Measurements from ENCODE around the gene SMG5. TPM values are rescaled to one million over a fixed set of nuclear protein-coding genes. Genes with fewer than 3 reads are reported as not detected.

The SMG5 gene
- total RNA-seq, 1 experiment from 2014 or later, result 103 TPM

DNA sequence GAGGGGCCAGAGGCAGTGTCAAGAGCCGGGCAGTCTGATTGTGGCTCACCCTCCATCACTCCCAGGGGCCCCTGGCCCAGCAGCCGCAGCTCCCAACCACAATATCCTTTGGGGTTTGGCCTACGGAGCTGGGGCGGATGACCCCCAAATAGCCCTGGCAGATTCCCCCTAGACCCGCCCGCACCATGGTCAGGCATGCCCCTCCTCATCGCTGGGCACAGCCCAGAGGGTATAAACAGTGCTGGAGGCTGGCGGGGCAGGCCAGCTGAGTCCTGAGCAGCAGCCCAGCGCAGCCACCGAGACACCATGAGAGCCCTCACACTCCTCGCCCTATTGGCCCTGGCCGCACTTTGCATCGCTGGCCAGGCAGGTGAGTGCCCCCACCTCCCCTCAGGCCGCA is 40.7 kb downstream of the SMG5 start, which contains the start of gene BGLAP:
BGLAP (plus strand) TSS at position 259 of the 400 bp plus-strand sequence; CDS start at position 307, 48 bp downstream.
- Histone ChIP-seq H2AK5ac (ENCODE audit: insufficient read length, low read length) (no peak within 1 kb of the TSS), H2AFZ (ENCODE audit: low read length) (no peak within 1 kb of the TSS), H3K14ac (ENCODE audit: insufficient read depth, low read length) (no peak within 1 kb of the TSS), H2BK12ac (ENCODE audit: insufficient read length, low read depth, low read length) (no peak within 1 kb of the TSS), H2BK20ac (ENCODE audit: low read depth, low read length, poor library complexity, severe bottlenecking) (no peak within 1 kb of the TSS), H3K4ac (ENCODE audit: low read depth, low read length) (no peak within 1 kb of the TSS), H3K79me2 (ENCODE audit: insufficient read depth, low read length) (no peaks in the 10 kb centered on the region), H3K9ac (ENCODE audit: extremely low read depth, insufficient read length, low read length) (no peak within 1 kb of the TSS), H3K9me3 (ENCODE audit: control insufficient read depth, low read depth, low read length) (no peaks in the 10 kb centered on the region), H3K4me1 (ENCODE audit: insufficient read depth, low read length) (no peaks in the 10 kb centered on the region), H4K91ac (ENCODE audit: insufficient read length, low read depth, low read length) (no peak within 1 kb of the TSS), H3K23ac (ENCODE audit: insufficient read length, low read depth, low read length) (no peak within 1 kb of the TSS), H3T11ph (ENCODE audit: low read length) (no peak within 1 kb of the TSS), H4K20me1 (ENCODE audit: control insufficient read depth, insufficient read depth, insufficient read length) (no peaks in the 10 kb centered on the region), H2BK5ac (ENCODE audit: insufficient read length, low read length) (no peak within 1 kb of the TSS), H4K8ac (replicated peaks; ENCODE audit: insufficient read length, low read depth, low read length) (no peak within 1 kb of the TSS), H3K23me2 (ENCODE audit: insufficient read length, low read depth, low read length, poor library complexity, severe bottlenecking) (peaks cover 3% of the 10 kb centered on the region), H3K18ac (ENCODE audit: insufficient read length, low read depth, low read length) (no peak within 1 kb of the TSS), H3K56ac (ENCODE audit: insufficient read length, low read depth, low read length) (no peak within 1 kb of the TSS), H3K79me1 (ENCODE audit: insufficient read depth, low read depth, low read length, poor library complexity, severe bottlenecking) (no peaks in the 10 kb centered on the region), H2BK15ac (ENCODE audit: low read depth, low read length) (no peak within 1 kb of the TSS), H3K27ac (ENCODE audit: insufficient read length, low read depth, low read length) (no peak within 1 kb of the TSS), H3K27me3 (ENCODE audit: insufficient read depth, low read length) (no peaks in the 10 kb centered on the region), H3K4me2 (ENCODE audit: insufficient read depth, insufficient read length, low read length) (no peak within 1 kb of the TSS), H4K5ac (ENCODE audit: insufficient read length, low read depth, low read length) (no peak within 1 kb of the TSS), H2BK120ac (ENCODE audit: low read depth, low read length, poor library complexity, severe bottlenecking) (no peak within 1 kb of the TSS)
- H3K27ac Mint-ChIP-seq, result peak within 1 kb of the TSS; percentile 55 to 80 (median 64); a peak in 3 of 7 replicates
- H3K9me3 Mint-ChIP-seq, result no peaks in the 10 kb centered on the region
- no peak within 1 kb of the TSS for H3K4me3 Mint-ChIP-seq
- H3K4me1 Mint-ChIP-seq, result peaks cover 2 to 6% of the 10 kb centered on the region in 2 experiments
- TF ChIP-seq, protein P1, sequence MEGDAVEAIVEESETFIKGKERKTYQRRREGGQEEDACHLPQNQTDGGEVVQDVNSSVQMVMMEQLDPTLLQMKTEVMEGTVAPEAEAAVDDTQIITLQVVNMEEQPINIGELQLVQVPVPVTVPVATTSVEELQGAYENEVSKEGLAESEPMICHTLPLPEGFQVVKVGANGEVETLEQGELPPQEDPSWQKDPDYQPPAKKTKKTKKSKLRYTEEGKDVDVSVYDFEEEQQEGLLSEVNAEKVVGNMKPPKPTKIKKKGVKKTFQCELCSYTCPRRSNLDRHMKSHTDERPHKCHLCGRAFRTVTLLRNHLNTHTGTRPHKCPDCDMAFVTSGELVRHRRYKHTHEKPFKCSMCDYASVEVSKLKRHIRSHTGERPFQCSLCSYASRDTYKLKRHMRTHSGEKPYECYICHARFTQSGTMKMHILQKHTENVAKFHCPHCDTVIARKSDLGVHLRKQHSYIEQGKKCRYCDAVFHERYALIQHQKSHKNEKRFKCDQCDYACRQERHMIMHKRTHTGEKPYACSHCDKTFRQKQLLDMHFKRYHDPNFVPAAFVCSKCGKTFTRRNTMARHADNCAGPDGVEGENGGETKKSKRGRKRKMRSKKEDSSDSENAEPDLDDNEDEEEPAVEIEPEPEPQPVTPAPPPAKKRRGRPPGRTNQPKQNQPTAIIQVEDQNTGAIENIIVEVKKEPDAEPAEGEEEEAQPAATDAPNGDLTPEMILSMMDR (conservative IDR thresholded peaks at IDR 0.05), result no peak
- H3K27me3 Mint-ChIP-seq (ENCODE audit: low read depth), result peaks cover 4% of the 10 kb centered on the region; the same call in 1 of the 2 replicates
- DNase-seq, result no peak
- no CpG with 5 or more reads among the region's 14 CpGs for WGBS (ENCODE audit: extremely low coverage, insufficient read length, low lambda C conversion rate)
- H3K36me3 Mint-ChIP-seq (ENCODE audit: insufficient read depth in 1 of 3, low read depth in 3 of 3), result peaks cover 10 to 33% (median 29%) of the 10 kb centered on the region in 3 experiments; a peak in 6 of 7 replicates
